GM19043 (cell line): ENCODE data around the gene ZNF460.

ENCODE experiments used
- ATAC-seq: cut with Tn5 transposase; IDR thresholded peaks from one replicate; pipeline ENCODE4 v1.9.1; 2021; ENCODE audit warnings: low read depth; ENCODE audit not compliant: unreplicated experiment

The ZNF460 gene

GRCh38 chr19:57338877-57339276 lies 58.6 kb downstream of the ZNF460 start:
- no peak for ATAC-seq

- ATAC-seq = no peak
These were observed 62.3 kb downstream of the ZNF460 start for GRCh38 chr19:57342582-57342981.
